Panc1 (cell line): ENCODE results near the gene WDR74. TPM values are rescaled to one million over a fixed set of nuclear protein-coding genes. Genes with fewer than 3 reads are reported as not detected.
A peak's percentile ranks its signal among the peaks of the same experiment; 100 is the strongest.

ENCODE experiments used
- ATAC-seq: fragments of 200-7000 bp; cut with Tn5 transposase; 2 replicates; pipeline ENCODE4 v1.9.1; 2020; ENCODE audit warnings: mild to moderate bottlenecking, moderate library complexity
- BruUV-seq: library from RNA; stranded (reverse); fragments of 400-500 nt; replicated peaks from 2 replicates; lab custom pipeline; 2021; lab: Mats Ljungman, UMichigan
- CTCF ChIA-PET: fragments of 300-600 bp; sonication (Branson Sonifier 250); formaldehyde crosslinking; loops from one replicate; lab custom pipeline; 2022; ENCODE audit warnings: antibody characterized with exemption; lab: Charles Lee
- POLR2A ChIA-PET: fragments of 300-600 bp; sonication (Branson Sonifier 250); formaldehyde crosslinking; loops from one replicate; lab custom pipeline; 2022; ENCODE audit warnings: antibody characterized with exemption; lab: Charles Lee
- DNase-seq: peaks from one replicate; pipeline ENCODE4 v3.0.0-alpha.2; 2010; ENCODE audit warnings: low read depth, low spot score
- H3K27ac ChIP-seq: 2 replicates; pipeline ENCODE4 v1.5.1; 2011; ENCODE audit warnings: mild to moderate bottlenecking, low read length, inconsistent platforms
- H3K27me3 ChIP-seq: fragments of 200-500 bp; sonication (Bioruptor generic); 2 replicates; pipeline ENCODE4 v1.6.0; 2014; ENCODE audit warnings: low read length, inconsistent platforms; ENCODE audit not compliant: control insufficient read depth, insufficient read depth
- H3K36me3 ChIP-seq: fragments of 200-500 bp; sonication (Bioruptor generic); 2 replicates; pipeline ENCODE4 v1.5.1; 2014; ENCODE audit warnings: inconsistent platforms, mild to moderate bottlenecking, low read length, moderate library complexity; ENCODE audit not compliant: control insufficient read depth, insufficient read depth
- H3K4me1 ChIP-seq: 2 replicates; pipeline ENCODE4 v1.5.1; 2011; ENCODE audit warnings: inconsistent platforms, mild to moderate bottlenecking, low read length, moderate library complexity; ENCODE audit not compliant: control insufficient read depth, insufficient read depth
- H3K4me3 ChIP-seq, 2 experiments: 2 replicates each; pipeline ENCODE4 v1.5.1; 2011 to 2012; ENCODE audit warnings: low read depth in 2 of 2, low read length in 2 of 2, mild to moderate bottlenecking in 2 of 2, inconsistent platforms in 1 of 2, moderate library complexity in 1 of 2
- H3K9me3 ChIP-seq: fragments of 200-500 bp; sonication (Bioruptor generic); 2 replicates; pipeline ENCODE4 v1.5.1; 2014; ENCODE audit warnings: low read depth, mild to moderate bottlenecking, inconsistent platforms, low read length, moderate library complexity; ENCODE audit not compliant: control insufficient read depth, insufficient read depth
- POLR2AphosphoS5 ChIP-seq: IDR thresholded peaks from 2 replicates; pipeline ENCODE4 v1.6.1; 2012; ENCODE audit warnings: mild to moderate bottlenecking, low read depth, low read length, moderate library complexity
- REST ChIP-seq, 2 experiments: IDR thresholded peaks; 2 replicates each; pipeline ENCODE4 v1.6.1; 2011 to 2012; ENCODE audit warnings: low read depth in 2 of 2, control low read depth in 1 of 2, low read length in 1 of 2, mild to moderate bottlenecking in 1 of 2, moderate library complexity in 1 of 2; ENCODE audit not compliant: insufficient read depth in 1 of 2
- SIN3A ChIP-seq: IDR thresholded peaks from 2 replicates; pipeline ENCODE4 v1.6.1; 2012; ENCODE audit warnings: low read depth, mild to moderate bottlenecking, low read length, moderate library complexity, borderline replicate concordance; ENCODE audit not compliant: insufficient read depth
- TCF7L2 ChIP-seq: IDR thresholded peaks from 2 replicates; pipeline ENCODE4 v1.6.1; 2011; ENCODE audit warnings: mild to moderate bottlenecking, low read depth, low read length, inconsistent platforms
- in situ Hi-C: cut with HindIII; loops from 2 replicates; pipeline ENCODE4 v1.10.0; 2016; ENCODE audit warnings: low sequenced_read_pairs, low pct_unique_long_range_greater_than_20kb
- intact Hi-C: fragments of 100-400 bp; cut with micrococcal nuclease; formaldehyde crosslinking; loops from one replicate; pipeline ENCODE4 v1.10.0; 2022; ENCODE audit not compliant: unreplicated experiment
- total RNA-seq: library from RNA; stranded (reverse); gene quantifications from one replicate; pipeline ENCODE4 v1.2.1, GENCODE V29; 2021; ENCODE audit not compliant: unreplicated experiment
- TF ChIP-seq, protein P1 (sequence below): fragments of 450-650 bp; IDR thresholded peaks from 2 replicates; pipeline ENCODE4 v1.5.1; 2017; ENCODE audit warnings: mild to moderate bottlenecking

The WDR74 gene
- total RNA-seq, 1 experiment from 2014 or later: 62.9 TPM

- H3K4me1 ChIP-seq: peaks cover 40% of the 10 kb centered on the region
- TF ChIP-seq SIN3A (no peak), TCF7L2 (no peak), POLR2AphosphoS5 (no peak; the same call in 1 of the 2 replicates), REST (IDR thresholded peaks at IDR 0.05; ENCODE audit: insufficient read depth in 1 of 2, low read depth in 2 of 2, low read length in 1 of 2) (no peak)
- TF ChIP-seq, protein P1, sequence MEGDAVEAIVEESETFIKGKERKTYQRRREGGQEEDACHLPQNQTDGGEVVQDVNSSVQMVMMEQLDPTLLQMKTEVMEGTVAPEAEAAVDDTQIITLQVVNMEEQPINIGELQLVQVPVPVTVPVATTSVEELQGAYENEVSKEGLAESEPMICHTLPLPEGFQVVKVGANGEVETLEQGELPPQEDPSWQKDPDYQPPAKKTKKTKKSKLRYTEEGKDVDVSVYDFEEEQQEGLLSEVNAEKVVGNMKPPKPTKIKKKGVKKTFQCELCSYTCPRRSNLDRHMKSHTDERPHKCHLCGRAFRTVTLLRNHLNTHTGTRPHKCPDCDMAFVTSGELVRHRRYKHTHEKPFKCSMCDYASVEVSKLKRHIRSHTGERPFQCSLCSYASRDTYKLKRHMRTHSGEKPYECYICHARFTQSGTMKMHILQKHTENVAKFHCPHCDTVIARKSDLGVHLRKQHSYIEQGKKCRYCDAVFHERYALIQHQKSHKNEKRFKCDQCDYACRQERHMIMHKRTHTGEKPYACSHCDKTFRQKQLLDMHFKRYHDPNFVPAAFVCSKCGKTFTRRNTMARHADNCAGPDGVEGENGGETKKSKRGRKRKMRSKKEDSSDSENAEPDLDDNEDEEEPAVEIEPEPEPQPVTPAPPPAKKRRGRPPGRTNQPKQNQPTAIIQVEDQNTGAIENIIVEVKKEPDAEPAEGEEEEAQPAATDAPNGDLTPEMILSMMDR: no peak
- ChIA-PET CTCF (interaction anchor here (0.6 kb wide), 1 partner anchor 25 kb away, joined by 4 read pairs; no protein-coding TSS in a partner anchor), POLR2A (interaction anchor here (0.6 to 3.0 kb wide), 2 partner anchors 13 to 40 kb away, joined by 5 to 23 read pairs; no protein-coding TSS in a partner anchor)
- BruUV-seq: no TSS peak
- intact Hi-C loops: no loop called here
- peaks cover 31% of the 10 kb centered on the region for H3K36me3 ChIP-seq
- H3K4me3 ChIP-seq: peak overlapping the region; percentile 71 to 99
- in situ Hi-C loops: no loop called here
- H3K27ac ChIP-seq: peak overlapping the region; percentile 99
- no peaks in the 10 kb centered on the region for H3K9me3 ChIP-seq
- no peak for ATAC-seq
- no peaks in the 10 kb centered on the region for H3K27me3 ChIP-seq
- DNase-seq: no peak
These were observed 14.8 kb upstream of the WDR74 start for GRCh38 chr11:62854013-62854824.

- TF ChIP-seq SIN3A: no peak
- peak; percentile 11; the same call in 1 of the 2 replicates for TF ChIP-seq POLR2AphosphoS5
- peak; percentile 50; the same call in 1 of the 2 replicates for TF ChIP-seq TCF7L2
- Histone ChIP-seq H3K4me1 (peaks cover 40% of the 10 kb centered on the region), H3K27ac (peak overlapping the region; percentile 99), H3K4me3 (peak overlapping the region; percentile 71 to 99), H3K36me3 (peaks cover 31% of the 10 kb centered on the region), H3K9me3 (no peaks in the 10 kb centered on the region), H3K27me3 (no peaks in the 10 kb centered on the region)
- intact Hi-C loops (no loop called here), in situ Hi-C loops (no loop called here)
- CTCF ChIA-PET: interaction anchor here (0.6 kb wide), 1 partner anchor 26 kb away, joined by 4 read pairs; no protein-coding TSS in a partner anchor
- ATAC-seq (no peak), DNase-seq (no peak)
- POLR2A ChIA-PET: no interaction called here
- BruUV-seq: no TSS peak
These were observed 14.0 kb upstream of the WDR74 start for GRCh38 chr11:62853279-62853965.
